ENCODE data around the gene CAMTA1. TPM values are rescaled to one million over a fixed set of nuclear protein-coding genes. Genes with fewer than 3 reads are reported as not detected.
A peak's percentile ranks its signal among the peaks of the same experiment; 100 is the strongest.

The CAMTA1 gene
- total and polyA plus RNA-seq, 9 of the 15 experiments (the other 6 are each of a cell fraction or from before 2014, with no cell fraction given): 43.9 to 161 (median 65.9) TPM

DNA sequence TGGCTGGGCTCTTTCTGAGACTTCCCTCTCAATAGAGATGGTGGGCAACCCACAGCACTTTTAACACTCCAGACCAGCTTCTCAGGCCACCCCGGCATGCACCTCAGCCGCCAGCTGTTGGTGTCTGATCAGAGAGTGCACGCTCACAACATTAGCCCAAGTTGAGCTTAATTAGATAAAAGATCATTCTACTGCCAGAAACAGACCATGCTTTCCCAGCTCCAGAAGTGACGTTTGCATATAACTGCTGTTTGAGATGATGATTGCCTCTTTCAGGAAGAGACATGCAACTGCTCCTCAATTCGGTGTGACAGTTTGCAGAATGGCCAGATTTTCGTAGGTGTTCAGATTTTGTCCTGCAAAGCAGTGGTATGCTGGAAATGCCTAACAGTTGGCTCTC lies 700.6 kb downstream of the CAMTA1 start:
- no peaks in the 10 kb centered on the region for H3K4me1 ChIP-seq (replicated peaks in 1 of 2; ENCODE audit: control insufficient read depth in 2 of 2, insufficient read depth in 2 of 2, low read length in 2 of 2)
- H3K9me3 ChIP-seq (replicated peaks; ENCODE audit: control insufficient read depth, insufficient read depth, low read depth, low read length): no peaks in the 10 kb centered on the region
- H3K9ac ChIP-seq (ENCODE audit: insufficient read depth in 1 of 2, low read depth in 2 of 2, low read length in 2 of 2): no peak overlapping the region
- FAIRE-seq (peak; percentile 54), DNase-seq (ENCODE audit: extremely low read depth in 1 of 4, low spot score in 3 of 4) (no peak), ATAC-seq (no peak)
- in situ Hi-C loops (cut with MboI): no loop called here
- no peak overlapping the region for H3K4me2 ChIP-seq (ENCODE audit: insufficient read depth, low read length)
- no TSS peak for BruUV-seq (replicated peaks)
- peaks cover 2 to 68% of the 10 kb centered on the region in 2 experiments; a peak in 3 of 5 replicates for H3K27me3 ChIP-seq (ENCODE audit: control insufficient read depth in 2 of 2, insufficient read depth in 2 of 2, low read length in 2 of 2)
- no peaks in the 10 kb centered on the region for H3K79me2 ChIP-seq (ENCODE audit: control insufficient read depth, insufficient read depth, low read length)
- intact Hi-C loops (cut with micrococcal nuclease): no loop called here
- H3K4me3 ChIP-seq: no peak overlapping the region
- POLR2A ChIA-PET: interaction anchor here (0.9 to 1.2 kb wide), 2 partner anchors 12 to 42 kb away, joined by 4 to 6 read pairs; no protein-coding TSS in a partner anchor
- under 1% methylated on average over 6 of the region's 6 CpGs for WGBS (ENCODE audit: insufficient coverage, low coverage, missing lambda C conversion rate)
- no peak overlapping the region for H3K27ac ChIP-seq (ENCODE audit: extremely low read depth, low read depth, low read length)
- TF ChIP-seq, protein P1, sequence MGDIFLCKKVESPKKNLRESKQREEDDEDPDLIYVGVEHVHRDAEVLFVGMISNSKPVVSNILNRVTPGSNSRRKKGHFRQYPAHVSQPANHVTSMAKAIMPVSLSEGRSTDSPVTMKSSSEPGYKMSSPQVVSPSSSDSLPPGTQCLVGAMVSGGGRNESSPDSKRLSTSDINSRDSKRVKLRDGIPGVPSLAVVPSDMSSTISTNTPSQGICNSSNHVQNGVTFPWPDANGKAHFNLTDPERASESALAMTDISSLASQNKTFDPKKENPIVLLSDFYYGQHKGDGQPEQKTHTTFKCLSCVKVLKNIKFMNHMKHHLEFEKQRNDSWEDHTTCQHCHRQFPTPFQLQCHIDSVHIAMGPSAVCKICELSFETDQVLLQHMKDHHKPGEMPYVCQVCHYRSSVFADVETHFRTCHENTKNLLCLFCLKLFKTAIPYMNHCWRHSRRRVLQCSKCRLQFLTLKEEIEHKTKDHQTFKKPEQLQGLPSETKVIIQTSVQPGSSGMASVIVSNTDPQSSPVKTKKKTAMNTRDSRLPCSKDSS (IDR thresholded peaks at IDR 0.05; ENCODE audit: low read depth, partially characterized antibody): no peak
- TF ChIP-seq U2AF1 (optimal IDR thresholded peaks at IDR 0.05; ENCODE audit: low read depth, low read length): no peak
- no peak for TF ChIP-seq ZFX (CRISPR knock-in tag; IDR thresholded peaks at IDR 0.05)
- no peak for TF ChIP-seq TBL1XR1 (IDR thresholded peaks at IDR 0.05; ENCODE audit: low read length in 2 of 2)
- no peak for TF ChIP-seq ESRRA (IDR thresholded peaks at IDR 0.05; ENCODE audit: borderline replicate concordance, low read depth)
- TF ChIP-seq NR2C2 (CRISPR knock-in tag; IDR thresholded peaks at IDR 0.05): no peak
- no peak for TF ChIP-seq NR2C2 (tag; IDR thresholded peaks at IDR 0.05)
- TF ChIP-seq, protein P2, sequence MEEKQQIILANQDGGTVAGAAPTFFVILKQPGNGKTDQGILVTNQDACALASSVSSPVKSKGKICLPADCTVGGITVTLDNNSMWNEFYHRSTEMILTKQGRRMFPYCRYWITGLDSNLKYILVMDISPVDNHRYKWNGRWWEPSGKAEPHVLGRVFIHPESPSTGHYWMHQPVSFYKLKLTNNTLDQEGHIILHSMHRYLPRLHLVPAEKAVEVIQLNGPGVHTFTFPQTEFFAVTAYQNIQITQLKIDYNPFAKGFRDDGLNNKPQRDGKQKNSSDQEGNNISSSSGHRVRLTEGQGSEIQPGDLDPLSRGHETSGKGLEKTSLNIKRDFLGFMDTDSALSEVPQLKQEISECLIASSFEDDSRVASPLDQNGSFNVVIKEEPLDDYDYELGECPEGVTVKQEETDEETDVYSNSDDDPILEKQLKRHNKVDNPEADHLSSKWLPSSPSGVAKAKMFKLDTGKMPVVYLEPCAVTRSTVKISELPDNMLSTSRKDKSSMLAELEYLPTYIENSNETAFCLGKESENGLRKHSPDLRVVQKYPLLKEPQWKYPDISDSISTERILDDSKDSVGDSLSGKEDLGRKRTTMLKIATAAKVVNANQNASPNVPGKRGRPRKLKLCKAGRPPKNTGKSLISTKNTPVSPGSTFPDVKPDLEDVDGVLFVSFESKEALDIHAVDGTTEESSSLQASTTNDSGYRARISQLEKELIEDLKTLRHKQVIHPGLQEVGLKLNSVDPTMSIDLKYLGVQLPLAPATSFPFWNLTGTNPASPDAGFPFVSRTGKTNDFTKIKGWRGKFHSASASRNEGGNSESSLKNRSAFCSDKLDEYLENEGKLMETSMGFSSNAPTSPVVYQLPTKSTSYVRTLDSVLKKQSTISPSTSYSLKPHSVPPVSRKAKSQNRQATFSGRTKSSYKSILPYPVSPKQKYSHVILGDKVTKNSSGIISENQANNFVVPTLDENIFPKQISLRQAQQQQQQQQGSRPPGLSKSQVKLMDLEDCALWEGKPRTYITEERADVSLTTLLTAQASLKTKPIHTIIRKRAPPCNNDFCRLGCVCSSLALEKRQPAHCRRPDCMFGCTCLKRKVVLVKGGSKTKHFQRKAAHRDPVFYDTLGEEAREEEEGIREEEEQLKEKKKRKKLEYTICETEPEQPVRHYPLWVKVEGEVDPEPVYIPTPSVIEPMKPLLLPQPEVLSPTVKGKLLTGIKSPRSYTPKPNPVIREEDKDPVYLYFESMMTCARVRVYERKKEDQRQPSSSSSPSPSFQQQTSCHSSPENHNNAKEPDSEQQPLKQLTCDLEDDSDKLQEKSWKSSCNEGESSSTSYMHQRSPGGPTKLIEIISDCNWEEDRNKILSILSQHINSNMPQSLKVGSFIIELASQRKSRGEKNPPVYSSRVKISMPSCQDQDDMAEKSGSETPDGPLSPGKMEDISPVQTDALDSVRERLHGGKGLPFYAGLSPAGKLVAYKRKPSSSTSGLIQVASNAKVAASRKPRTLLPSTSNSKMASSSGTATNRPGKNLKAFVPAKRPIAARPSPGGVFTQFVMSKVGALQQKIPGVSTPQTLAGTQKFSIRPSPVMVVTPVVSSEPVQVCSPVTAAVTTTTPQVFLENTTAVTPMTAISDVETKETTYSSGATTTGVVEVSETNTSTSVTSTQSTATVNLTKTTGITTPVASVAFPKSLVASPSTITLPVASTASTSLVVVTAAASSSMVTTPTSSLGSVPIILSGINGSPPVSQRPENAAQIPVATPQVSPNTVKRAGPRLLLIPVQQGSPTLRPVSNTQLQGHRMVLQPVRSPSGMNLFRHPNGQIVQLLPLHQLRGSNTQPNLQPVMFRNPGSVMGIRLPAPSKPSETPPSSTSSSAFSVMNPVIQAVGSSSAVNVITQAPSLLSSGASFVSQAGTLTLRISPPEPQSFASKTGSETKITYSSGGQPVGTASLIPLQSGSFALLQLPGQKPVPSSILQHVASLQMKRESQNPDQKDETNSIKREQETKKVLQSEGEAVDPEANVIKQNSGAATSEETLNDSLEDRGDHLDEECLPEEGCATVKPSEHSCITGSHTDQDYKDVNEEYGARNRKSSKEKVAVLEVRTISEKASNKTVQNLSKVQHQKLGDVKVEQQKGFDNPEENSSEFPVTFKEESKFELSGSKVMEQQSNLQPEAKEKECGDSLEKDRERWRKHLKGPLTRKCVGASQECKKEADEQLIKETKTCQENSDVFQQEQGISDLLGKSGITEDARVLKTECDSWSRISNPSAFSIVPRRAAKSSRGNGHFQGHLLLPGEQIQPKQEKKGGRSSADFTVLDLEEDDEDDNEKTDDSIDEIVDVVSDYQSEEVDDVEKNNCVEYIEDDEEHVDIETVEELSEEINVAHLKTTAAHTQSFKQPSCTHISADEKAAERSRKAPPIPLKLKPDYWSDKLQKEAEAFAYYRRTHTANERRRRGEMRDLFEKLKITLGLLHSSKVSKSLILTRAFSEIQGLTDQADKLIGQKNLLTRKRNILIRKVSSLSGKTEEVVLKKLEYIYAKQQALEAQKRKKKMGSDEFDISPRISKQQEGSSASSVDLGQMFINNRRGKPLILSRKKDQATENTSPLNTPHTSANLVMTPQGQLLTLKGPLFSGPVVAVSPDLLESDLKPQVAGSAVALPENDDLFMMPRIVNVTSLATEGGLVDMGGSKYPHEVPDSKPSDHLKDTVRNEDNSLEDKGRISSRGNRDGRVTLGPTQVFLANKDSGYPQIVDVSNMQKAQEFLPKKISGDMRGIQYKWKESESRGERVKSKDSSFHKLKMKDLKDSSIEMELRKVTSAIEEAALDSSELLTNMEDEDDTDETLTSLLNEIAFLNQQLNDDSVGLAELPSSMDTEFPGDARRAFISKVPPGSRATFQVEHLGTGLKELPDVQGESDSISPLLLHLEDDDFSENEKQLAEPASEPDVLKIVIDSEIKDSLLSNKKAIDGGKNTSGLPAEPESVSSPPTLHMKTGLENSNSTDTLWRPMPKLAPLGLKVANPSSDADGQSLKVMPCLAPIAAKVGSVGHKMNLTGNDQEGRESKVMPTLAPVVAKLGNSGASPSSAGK (IDR thresholded peaks at IDR 0.05): no peak
- no peaks in the 10 kb centered on the region for H3K9me1 ChIP-seq (ENCODE audit: control insufficient read depth, insufficient read depth, low read length)
- no peaks in the 10 kb centered on the region; the same call in 1 of the 2 replicates for H4K20me1 ChIP-seq (replicated peaks; ENCODE audit: control insufficient read depth, insufficient read depth, low read length)
- CTCF ChIA-PET (ENCODE audit: low intra/inter-chr PET ratio): no interaction called here
- no peaks in the 10 kb centered on the region for H3K36me3 ChIP-seq (ENCODE audit: control insufficient read depth, insufficient read depth, low read length)
- no peak overlapping the region for H2AFZ ChIP-seq (ENCODE audit: low read depth, low read length)
